ENCODE measurements around the gene FOXB1.

FOXB1 gene

GRCh38 chr15:59999612-60000112 is 4.4 kb upstream of the FOXB1 start:
- DNase-seq = no peak

- DNase-seq = no peak
Measured at GRCh38 chr15:60000113-60000823, 3.8 kb upstream of the FOXB1 start.

GRCh38 chr15:60000824-60001609 is 3.1 kb upstream of the FOXB1 start:
- DNase-seq = no peak

GRCh38 chr15:60001610-60002527 is 2.2 kb upstream of the FOXB1 start:
- no peak for DNase-seq

GRCh38 chr15:60002528-60003218 is 1.4 kb upstream of the FOXB1 start:
- no peak for DNase-seq

- DNase-seq = no peak
Measured at GRCh38 chr15:60003243-60004008, 685 bp upstream of the FOXB1 start.

GRCh38 chr15:60004846-60005351 is 788 bp downstream of the FOXB1 start:
- DNase-seq = no peak

GRCh38 chr15:60005352-60006202 is 1.5 kb downstream of the FOXB1 start:
- DNase-seq = no peak

GRCh38 chr15:60006203-60006862 is 2.2 kb downstream of the FOXB1 start:
- no peak for DNase-seq

- DNase-seq = no peak
Measured at GRCh38 chr15:60006873-60007272, 2.8 kb downstream of the FOXB1 start.

- DNase-seq = no peak
Measured at GRCh38 chr15:60009124-60009960, 5.2 kb downstream of the FOXB1 start.

- DNase-seq = no peak
Measured at GRCh38 chr15:60009980-60010732, 6.0 kb downstream of the FOXB1 start.

GRCh38 chr15:60010858-60011257 is 6.7 kb downstream of the FOXB1 start:
- no peak for DNase-seq

GRCh38 chr15:60012695-60013094 is 8.6 kb downstream of the FOXB1 start:
- no peak for DNase-seq

GRCh38 chr15:60017538-60018520 is 13.7 kb downstream of the FOXB1 start:
- no peak for DNase-seq

GRCh38 chr15:60020736-60021135 is 16.6 kb downstream of the FOXB1 start:
- no peak for DNase-seq

Data from SIG-M5 (cell line).